DOHH2 (cell line): ENCODE results near the gene HS2ST1.

Experiments used
- H3F3A ChIP-seq: fragments of 200-600 bp; sonication (generic), shearing (Covaris generic); 2 replicates; pipeline ENCODE4 v1.6.0; 2016; ENCODE audit warnings: antibody characterized with exemption, mild to moderate bottlenecking; ENCODE audit not compliant: control insufficient read depth, insufficient read depth
- H3K27ac ChIP-seq: fragments of 200-600 bp; sonication (generic); 2 replicates; pipeline ENCODE4 v1.5.1; 2014; ENCODE audit warnings: low read depth, mild to moderate bottlenecking, low read length, moderate library complexity
- H3K27me3 ChIP-seq: fragments of 200-600 bp; sonication (generic); 2 replicates; pipeline ENCODE4 v1.6.1; 2014; ENCODE audit warnings: mild to moderate bottlenecking, low read length, mixed read lengths; ENCODE audit not compliant: control insufficient read depth
- H3K36me3 ChIP-seq: fragments of 200-600 bp; sonication (generic); 2 replicates; pipeline ENCODE4 v1.6.1; 2014; ENCODE audit warnings: mild to moderate bottlenecking, low read length, moderate library complexity, mixed read lengths; ENCODE audit not compliant: control insufficient read depth
- H3K4me1 ChIP-seq: fragments of 200-600 bp; sonication (generic); 2 replicates; pipeline ENCODE4 v1.6.1; 2014; ENCODE audit warnings: mild to moderate bottlenecking, low read length, mixed read lengths; ENCODE audit not compliant: control insufficient read depth
- H3K4me2 ChIP-seq: fragments of 200-600 bp; sonication (generic); 2 replicates; pipeline ENCODE4 v1.6.0; 2014; ENCODE audit warnings: mild to moderate bottlenecking, low read length, moderate library complexity
- H3K4me3 ChIP-seq: fragments of 200-600 bp; sonication (generic); 2 replicates; pipeline ENCODE4 v1.5.1; 2014; ENCODE audit warnings: mild to moderate bottlenecking, low read length, mixed read lengths
- H3K79me2 ChIP-seq: fragments of 200-600 bp; sonication (generic); 2 replicates; pipeline ENCODE4 v1.6.1; 2014; ENCODE audit warnings: mild to moderate bottlenecking, low read length, mixed read lengths; ENCODE audit not compliant: control insufficient read depth
- H3K9me2 ChIP-seq: fragments of 200-600 bp; sonication (generic); replicated peaks from 2 replicates; pipeline ENCODE4 v1.6.1; 2014; ENCODE audit warnings: mild to moderate bottlenecking, low read length, mixed read lengths; ENCODE audit not compliant: control insufficient read depth
- H3K9me3 ChIP-seq: fragments of 200-600 bp; sonication (generic); 2 replicates; pipeline ENCODE4 v1.6.1; 2014; ENCODE audit warnings: antibody characterized with exemption, low read length, mixed read lengths; ENCODE audit not compliant: control insufficient read depth, insufficient read depth
- H4K20me1 ChIP-seq: fragments of 200-600 bp; sonication (generic); 2 replicates; pipeline ENCODE4 v1.6.0; 2014; ENCODE audit warnings: low read depth, mild to moderate bottlenecking, antibody characterized with exemption, low read length, moderate library complexity; ENCODE audit not compliant: control insufficient read depth, insufficient read depth
- EZH2phosphoT487 ChIP-seq: fragments of 200-600 bp; sonication (generic); IDR thresholded peaks from 2 replicates; pipeline ENCODE4 v1.6.1; 2017; ENCODE audit warnings: borderline replicate concordance, mild to moderate bottlenecking, antibody characterized with exemption, low read length, moderate library complexity, mixed read lengths
- TF ChIP-seq, protein P1 (sequence below): fragments of 200-600 bp; sonication (generic); IDR thresholded peaks from one replicate; pipeline ENCODE4 v1.5.1; 2014; ENCODE audit warnings: antibody characterized with exemption, mild to moderate bottlenecking, low read depth, low read length; ENCODE audit not compliant: poor library complexity, severe bottlenecking

HS2ST1 gene

DNA sequence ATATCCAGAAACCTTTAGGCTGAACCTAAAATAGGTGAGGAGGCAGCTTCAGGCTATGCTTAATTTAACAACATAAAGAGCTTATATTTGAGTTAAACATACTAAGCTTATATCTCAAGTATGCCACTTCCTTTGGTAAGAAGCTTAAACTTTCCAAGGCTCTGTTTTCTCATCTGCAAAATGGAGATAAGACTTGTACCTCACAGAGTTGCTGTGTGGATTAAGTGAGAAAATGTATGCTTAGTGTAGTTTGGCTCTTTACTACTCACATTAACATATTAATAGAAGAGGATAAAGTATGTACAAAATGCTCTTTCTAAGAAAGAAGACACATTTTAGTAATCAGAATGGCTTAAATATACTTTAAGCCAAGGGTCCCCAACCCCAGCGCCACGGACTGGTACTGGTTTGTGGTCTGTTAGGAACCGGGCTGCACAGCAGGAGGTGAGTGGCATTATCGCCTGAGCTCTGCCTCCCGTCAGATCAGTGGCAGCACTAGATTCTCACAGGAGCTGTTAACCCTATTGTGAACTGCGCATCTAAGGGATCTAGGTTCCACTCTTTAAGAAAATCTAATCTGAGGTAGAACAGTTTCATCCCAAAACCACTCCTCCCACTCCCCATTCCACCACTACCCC lies 77.2 kb downstream of the HS2ST1 start:
- no peak overlapping the region for H3K4me2 ChIP-seq
- H3K27ac ChIP-seq: no peak overlapping the region
- TF ChIP-seq EZH2phosphoT487: no peak
- TF ChIP-seq, protein P1, sequence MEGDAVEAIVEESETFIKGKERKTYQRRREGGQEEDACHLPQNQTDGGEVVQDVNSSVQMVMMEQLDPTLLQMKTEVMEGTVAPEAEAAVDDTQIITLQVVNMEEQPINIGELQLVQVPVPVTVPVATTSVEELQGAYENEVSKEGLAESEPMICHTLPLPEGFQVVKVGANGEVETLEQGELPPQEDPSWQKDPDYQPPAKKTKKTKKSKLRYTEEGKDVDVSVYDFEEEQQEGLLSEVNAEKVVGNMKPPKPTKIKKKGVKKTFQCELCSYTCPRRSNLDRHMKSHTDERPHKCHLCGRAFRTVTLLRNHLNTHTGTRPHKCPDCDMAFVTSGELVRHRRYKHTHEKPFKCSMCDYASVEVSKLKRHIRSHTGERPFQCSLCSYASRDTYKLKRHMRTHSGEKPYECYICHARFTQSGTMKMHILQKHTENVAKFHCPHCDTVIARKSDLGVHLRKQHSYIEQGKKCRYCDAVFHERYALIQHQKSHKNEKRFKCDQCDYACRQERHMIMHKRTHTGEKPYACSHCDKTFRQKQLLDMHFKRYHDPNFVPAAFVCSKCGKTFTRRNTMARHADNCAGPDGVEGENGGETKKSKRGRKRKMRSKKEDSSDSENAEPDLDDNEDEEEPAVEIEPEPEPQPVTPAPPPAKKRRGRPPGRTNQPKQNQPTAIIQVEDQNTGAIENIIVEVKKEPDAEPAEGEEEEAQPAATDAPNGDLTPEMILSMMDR: no peak
- H3K9me2 ChIP-seq: no peaks in the 10 kb centered on the region
- H3K79me2 ChIP-seq: peaks cover 96% of the 10 kb centered on the region
- no peaks in the 10 kb centered on the region for H3K27me3 ChIP-seq
- peaks cover 19% of the 10 kb centered on the region for H3K4me1 ChIP-seq
- no peaks in the 10 kb centered on the region for H3K9me3 ChIP-seq
- no peaks in the 10 kb centered on the region for H4K20me1 ChIP-seq
- H3K4me3 ChIP-seq: no peak overlapping the region
- no peaks in the 10 kb centered on the region for H3F3A ChIP-seq
- H3K36me3 ChIP-seq: peaks cover 58% of the 10 kb centered on the region

DNA sequence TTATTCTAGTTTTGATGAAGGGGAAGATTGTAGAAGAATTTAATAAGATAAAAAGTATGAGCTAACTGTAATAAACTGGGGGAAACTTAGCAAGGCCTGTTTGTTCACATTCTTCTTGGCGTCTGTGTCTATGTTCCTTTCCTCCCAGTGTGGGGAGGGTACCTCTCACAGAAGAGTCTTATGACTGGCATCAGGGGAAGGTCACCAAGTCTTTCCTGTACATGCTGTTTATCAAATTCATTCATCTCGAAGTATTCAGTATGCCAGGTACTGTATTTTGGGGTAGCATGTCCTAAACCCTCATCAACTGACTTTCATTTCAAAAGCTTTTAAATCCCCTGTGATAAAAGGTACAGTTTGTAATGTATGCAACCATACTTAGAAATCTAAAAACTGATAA lies 78.4 kb downstream of the HS2ST1 start:
- H3K79me2 ChIP-seq: peaks cover 96% of the 10 kb centered on the region
- H3K4me3 ChIP-seq: no peak overlapping the region
- no peaks in the 10 kb centered on the region for H3K27me3 ChIP-seq
- no peaks in the 10 kb centered on the region for H3K9me3 ChIP-seq
- H3K36me3 ChIP-seq: peaks cover 54% of the 10 kb centered on the region
- no peaks in the 10 kb centered on the region for H3F3A ChIP-seq
- no peak for TF ChIP-seq EZH2phosphoT487
- TF ChIP-seq, protein P1: no peak
- no peak overlapping the region for H3K4me2 ChIP-seq
- H3K9me2 ChIP-seq: no peaks in the 10 kb centered on the region
- H3K4me1 ChIP-seq: peaks cover 19% of the 10 kb centered on the region
- H4K20me1 ChIP-seq: no peaks in the 10 kb centered on the region
- H3K27ac ChIP-seq: no peak overlapping the region

DNA sequence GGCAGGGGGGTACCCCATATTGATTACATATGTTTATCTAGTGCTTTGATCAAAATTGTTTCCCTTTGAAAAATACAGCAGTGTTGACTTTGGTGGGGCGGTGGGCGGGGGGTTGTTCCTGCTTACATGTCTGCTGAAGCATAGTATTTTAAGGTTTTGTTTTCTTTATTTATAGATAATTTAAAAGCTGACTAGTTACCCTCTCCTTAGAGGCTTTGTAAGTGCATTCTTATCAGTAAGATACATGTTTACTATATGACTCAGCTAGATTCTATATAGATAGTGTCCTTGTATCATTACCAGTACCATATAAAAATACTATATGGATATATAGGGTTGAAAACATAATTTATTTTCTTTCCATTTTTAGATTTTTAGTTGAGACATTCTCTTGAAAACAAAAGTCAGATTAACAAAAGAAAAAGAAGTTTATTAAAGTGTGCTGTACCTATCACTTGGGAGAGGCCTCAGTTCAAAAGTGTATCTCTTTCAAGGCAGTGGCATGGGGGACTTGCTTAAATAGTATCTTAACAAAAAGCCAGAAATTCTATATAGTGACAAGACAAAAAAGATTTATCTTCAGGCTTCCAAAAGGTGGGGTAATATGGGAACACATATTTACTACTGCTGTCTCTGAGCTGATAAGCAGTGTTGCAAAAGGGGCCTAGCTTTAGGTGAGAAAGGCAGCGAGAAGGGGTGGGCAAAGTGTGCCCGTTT lies 79.0 kb downstream of the HS2ST1 start:
- no peaks in the 10 kb centered on the region for H3K9me3 ChIP-seq
- no peaks in the 10 kb centered on the region for H3K27me3 ChIP-seq
- peaks cover 97% of the 10 kb centered on the region for H3K79me2 ChIP-seq
- H3K4me3 ChIP-seq: no peak overlapping the region
- no peaks in the 10 kb centered on the region for H4K20me1 ChIP-seq
- peaks cover 19% of the 10 kb centered on the region for H3K4me1 ChIP-seq
- TF ChIP-seq, protein P1: no peak
- TF ChIP-seq EZH2phosphoT487: no peak
- no peaks in the 10 kb centered on the region for H3K9me2 ChIP-seq
- peaks cover 54% of the 10 kb centered on the region for H3K36me3 ChIP-seq
- H3F3A ChIP-seq: no peaks in the 10 kb centered on the region
- no peak overlapping the region for H3K27ac ChIP-seq
- no peak overlapping the region for H3K4me2 ChIP-seq
